SKM-1 (cell line): Measurements from ENCODE around the gene YIPF2.

ENCODE experiments used
- DNase-seq: peaks from one replicate; lab custom pipeline; 2025; ENCODE audit not compliant: unreplicated experiment; lab: John Stamatoyannopoulos, UW

YIPF2 gene

GRCh38 chr19:10911579-10912363 lies 16.7 kb downstream of the YIPF2 start:
- DNase-seq = no peak

- no peak for DNase-seq
These were observed 20.0 kb downstream of the YIPF2 start for GRCh38 chr19:10908380-10908960.

- no peak for DNase-seq
These were observed 20.5 kb downstream of the YIPF2 start for GRCh38 chr19:10907925-10908324.

- DNase-seq = no peak
These were observed 29.2 kb downstream of the YIPF2 start for GRCh38 chr19:10899151-10899653.

- DNase-seq = no peak
These were observed 29.8 kb downstream of the YIPF2 start for GRCh38 chr19:10898633-10899032.

- DNase-seq = no peak
These were observed 31.4 kb downstream of the YIPF2 start for GRCh38 chr19:10896851-10897526.

- no peak for DNase-seq
These were observed 32.5 kb downstream of the YIPF2 start for GRCh38 chr19:10895920-10896319.

GRCh38 chr19:10895363-10895762 lies 33.1 kb downstream of the YIPF2 start:
- no peak for DNase-seq

- DNase-seq = no peak
These were observed 33.6 kb downstream of the YIPF2 start for GRCh38 chr19:10894911-10895213.

- no peak for DNase-seq
These were observed 36.2 kb downstream of the YIPF2 start for GRCh38 chr19:10892256-10892655.

- no peak for DNase-seq
These were observed 36.9 kb downstream of the YIPF2 start for GRCh38 chr19:10891405-10892086.

- no peak for DNase-seq
These were observed 38.6 kb downstream of the YIPF2 start for GRCh38 chr19:10889880-10890279.

- no peak for DNase-seq
These were observed 40.0 kb downstream of the YIPF2 start for GRCh38 chr19:10888421-10888866.

- DNase-seq = no peak
These were observed 40.6 kb downstream of the YIPF2 start for GRCh38 chr19:10887616-10888367.

- DNase-seq = no peak
These were observed 43.0 kb downstream of the YIPF2 start for GRCh38 chr19:10885201-10886169.

- DNase-seq = no peak
These were observed 44.2 kb downstream of the YIPF2 start for GRCh38 chr19:10884274-10884673.

GRCh38 chr19:10882108-10882457 lies 46.4 kb downstream of the YIPF2 start:
- no peak for DNase-seq

- DNase-seq = no peak
These were observed 46.9 kb downstream of the YIPF2 start for GRCh38 chr19:10881403-10882107.

GRCh38 chr19:10878253-10878652 lies 50.2 kb downstream of the YIPF2 start:
- DNase-seq = no peak
